ENCODE results near the gene TNFRSF19. TPM values are rescaled to one million over a fixed set of nuclear protein-coding genes. Genes with fewer than 3 reads are reported as not detected.

The TNFRSF19 gene
- total RNA-seq, 1 donor from 2014 or later = not detected

GRCh38 chr13:23629566-23630272, 59.5 kb downstream of the TNFRSF19 start:
- H3K4me1 Mint-ChIP-seq = no peaks in the 10 kb centered on the region
- H3K36me3 Mint-ChIP-seq (ENCODE audit: low read depth) = no peaks in the 10 kb centered on the region
- H3K27me3 Mint-ChIP-seq = peaks cover 12% of the 10 kb centered on the region
- DNase-seq (no peak), ATAC-seq (ENCODE audit: low read depth) (no peak)
- no peak overlapping the region for H3K4me3 Mint-ChIP-seq
- no peaks in the 10 kb centered on the region for H3K9me3 Mint-ChIP-seq
- no peak overlapping the region for H3K27ac Mint-ChIP-seq
- TF ChIP-seq, protein P1, sequence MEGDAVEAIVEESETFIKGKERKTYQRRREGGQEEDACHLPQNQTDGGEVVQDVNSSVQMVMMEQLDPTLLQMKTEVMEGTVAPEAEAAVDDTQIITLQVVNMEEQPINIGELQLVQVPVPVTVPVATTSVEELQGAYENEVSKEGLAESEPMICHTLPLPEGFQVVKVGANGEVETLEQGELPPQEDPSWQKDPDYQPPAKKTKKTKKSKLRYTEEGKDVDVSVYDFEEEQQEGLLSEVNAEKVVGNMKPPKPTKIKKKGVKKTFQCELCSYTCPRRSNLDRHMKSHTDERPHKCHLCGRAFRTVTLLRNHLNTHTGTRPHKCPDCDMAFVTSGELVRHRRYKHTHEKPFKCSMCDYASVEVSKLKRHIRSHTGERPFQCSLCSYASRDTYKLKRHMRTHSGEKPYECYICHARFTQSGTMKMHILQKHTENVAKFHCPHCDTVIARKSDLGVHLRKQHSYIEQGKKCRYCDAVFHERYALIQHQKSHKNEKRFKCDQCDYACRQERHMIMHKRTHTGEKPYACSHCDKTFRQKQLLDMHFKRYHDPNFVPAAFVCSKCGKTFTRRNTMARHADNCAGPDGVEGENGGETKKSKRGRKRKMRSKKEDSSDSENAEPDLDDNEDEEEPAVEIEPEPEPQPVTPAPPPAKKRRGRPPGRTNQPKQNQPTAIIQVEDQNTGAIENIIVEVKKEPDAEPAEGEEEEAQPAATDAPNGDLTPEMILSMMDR (IDR thresholded peaks at IDR 0.05) = no peak
- CTCF ChIA-PET = no interaction called here
- intact Hi-C loops (cut with micrococcal nuclease) = no loop called here
- POLR2A ChIA-PET = no interaction called here

DNA sequence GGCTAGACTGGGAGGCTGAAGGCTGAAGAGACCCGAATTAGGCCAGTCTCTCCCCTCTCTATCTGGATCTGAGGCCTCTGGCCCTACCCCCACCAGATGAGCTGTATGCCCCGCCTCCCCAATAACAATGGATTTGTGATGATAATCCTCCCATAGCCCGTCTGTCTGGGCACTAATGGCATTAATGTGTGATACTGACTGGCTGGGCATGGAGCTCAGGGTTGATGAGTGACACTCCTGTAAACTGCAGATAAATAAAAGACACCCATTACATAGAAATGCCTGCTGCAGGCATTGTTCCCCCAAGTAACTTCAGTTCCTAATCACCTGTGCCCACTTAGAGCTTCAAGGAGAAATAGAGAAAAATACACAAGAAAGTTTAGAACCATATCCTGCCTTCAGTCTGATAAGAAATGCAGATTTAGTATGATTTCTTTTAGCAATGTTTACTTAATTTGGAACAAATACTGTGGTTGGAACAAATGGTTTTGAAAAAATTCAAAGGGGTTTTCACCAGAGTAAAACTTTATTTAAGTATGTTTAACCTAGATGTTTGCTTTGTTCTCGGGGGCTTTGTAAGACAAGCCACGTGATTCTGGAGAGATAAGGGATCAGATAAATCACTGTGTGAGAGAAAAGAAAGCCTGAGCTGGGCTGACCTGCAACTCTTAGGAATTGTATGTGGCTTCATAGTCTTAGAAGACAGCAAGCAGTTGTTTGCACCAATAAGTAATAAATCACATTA, 60.3 kb downstream of the TNFRSF19 start:
- intact Hi-C loops (cut with micrococcal nuclease) = no loop called here
- ChIA-PET POLR2A (no interaction called here), CTCF (no interaction called here)
- Mint-ChIP-seq H3K4me3 (no peak overlapping the region), H3K4me1 (no peaks in the 10 kb centered on the region), H3K9me3 (no peaks in the 10 kb centered on the region), H3K36me3 (ENCODE audit: low read depth) (no peaks in the 10 kb centered on the region), H3K27ac (no peak overlapping the region), H3K27me3 (peaks cover 12% of the 10 kb centered on the region)
- no peak for DNase-seq
- ATAC-seq (ENCODE audit: low read depth) = no peak
- TF ChIP-seq, protein P1 (IDR thresholded peaks at IDR 0.05) = no peak

DNA sequence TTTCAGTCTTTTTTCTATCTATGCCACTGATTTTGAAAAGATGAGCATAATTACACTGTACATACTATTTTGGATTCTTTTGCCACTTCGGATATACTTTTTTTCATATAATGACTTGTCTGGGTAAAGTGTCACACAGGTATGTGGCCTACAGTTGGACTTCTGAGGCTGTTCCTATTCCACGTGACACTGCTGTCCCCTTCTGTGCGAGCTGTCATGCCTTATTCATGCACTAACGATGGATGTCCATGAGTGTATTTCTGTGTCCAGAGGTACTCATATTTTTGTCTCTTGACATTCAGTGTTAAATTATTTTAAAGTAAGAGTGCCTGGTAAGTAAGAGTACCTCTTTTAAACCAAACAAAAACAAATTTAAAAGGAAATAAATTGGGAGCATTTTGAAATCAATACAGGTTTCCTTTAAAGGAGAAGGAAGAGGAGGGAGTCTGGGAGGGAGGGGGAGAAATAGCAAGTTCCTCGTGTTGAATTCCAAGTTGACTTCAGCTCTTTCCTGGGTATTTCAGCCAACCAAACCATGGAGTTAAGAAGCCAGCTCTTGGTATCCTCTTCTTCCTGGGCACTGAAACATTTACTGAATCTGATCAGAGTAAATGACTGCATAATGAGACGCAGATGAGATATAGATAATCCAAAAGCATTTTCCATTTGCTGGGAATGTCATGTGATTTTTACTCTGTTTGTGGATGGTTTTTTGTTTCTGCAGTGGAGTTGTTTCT, 61.3 kb downstream of the TNFRSF19 start:
- no peaks in the 10 kb centered on the region for H3K9me3 Mint-ChIP-seq
- ChIA-PET CTCF (no interaction called here), POLR2A (no interaction called here)

DNA sequence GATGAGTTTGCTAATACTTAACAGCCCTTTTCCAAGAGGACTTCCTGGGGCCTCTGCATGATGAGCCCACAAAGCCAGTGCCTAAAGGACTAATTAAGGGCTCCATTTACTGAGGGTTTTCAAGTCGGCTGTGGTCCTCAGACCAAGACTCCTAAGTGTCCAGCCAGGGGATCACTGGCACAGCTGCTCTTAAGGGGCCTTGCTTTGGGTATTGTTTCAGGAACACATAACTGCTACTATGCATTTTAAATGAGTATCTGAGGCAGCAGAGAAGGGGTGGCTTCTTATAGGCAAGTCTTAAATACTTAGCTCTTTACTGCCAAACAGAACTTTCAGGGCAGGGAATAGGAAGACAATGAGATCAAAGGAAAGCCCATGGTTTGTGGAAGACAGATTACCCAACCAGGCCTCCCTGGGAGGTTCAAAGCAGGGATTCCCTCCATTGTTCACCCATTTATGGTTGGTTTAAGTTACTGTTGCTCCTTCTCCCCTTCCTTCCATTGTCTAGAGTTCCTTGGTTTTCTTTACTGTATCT, 61.9 kb downstream of the TNFRSF19 start:
- Mint-ChIP-seq H3K27ac (no peak overlapping the region), H3K9me3 (no peaks in the 10 kb centered on the region), H3K4me3 (no peak overlapping the region), H3K27me3 (peaks cover 12% of the 10 kb centered on the region), H3K36me3 (ENCODE audit: low read depth) (no peaks in the 10 kb centered on the region), H3K4me1 (no peaks in the 10 kb centered on the region)
- no peak for ATAC-seq (ENCODE audit: low read depth)
- POLR2A ChIA-PET = no interaction called here
- intact Hi-C loops (cut with micrococcal nuclease) = no loop called here
- no peak for DNase-seq
- CTCF ChIA-PET = no interaction called here
- TF ChIP-seq, protein P1 (IDR thresholded peaks at IDR 0.05) = no peak

More for the DNA sequence above, 61.3 kb downstream of the TNFRSF19 start:
- peaks cover 12% of the 10 kb centered on the region for H3K27me3 Mint-ChIP-seq
- intact Hi-C loops (cut with micrococcal nuclease) = no loop called here
- H3K4me1 Mint-ChIP-seq = no peaks in the 10 kb centered on the region
- no peak for ATAC-seq (ENCODE audit: low read depth)
- TF ChIP-seq, protein P1 (IDR thresholded peaks at IDR 0.05) = no peak
- H3K27ac Mint-ChIP-seq = no peak overlapping the region
- DNase-seq = no peak
- no peaks in the 10 kb centered on the region for H3K36me3 Mint-ChIP-seq (ENCODE audit: low read depth)
- no peak overlapping the region for H3K4me3 Mint-ChIP-seq

GRCh38 chr13:23632741-23633140, 62.5 kb downstream of the TNFRSF19 start:
- ATAC-seq (ENCODE audit: low read depth) (no peak), DNase-seq (no peak)
- intact Hi-C loops (cut with micrococcal nuclease) = no loop called here
- H3K4me1 Mint-ChIP-seq = no peaks in the 10 kb centered on the region
- no peaks in the 10 kb centered on the region for H3K36me3 Mint-ChIP-seq (ENCODE audit: low read depth)
- no peaks in the 10 kb centered on the region for H3K9me3 Mint-ChIP-seq
- no peak overlapping the region for H3K27ac Mint-ChIP-seq
- H3K27me3 Mint-ChIP-seq = peaks cover 12% of the 10 kb centered on the region
- ChIA-PET POLR2A (no interaction called here), CTCF (no interaction called here)
- H3K4me3 Mint-ChIP-seq = no peak overlapping the region
- TF ChIP-seq, protein P1 (IDR thresholded peaks at IDR 0.05) = no peak
